OCI-LY1 (cell line): ENCODE results near the gene DNLZ.

Experiments
- EZH2 ChIP-seq: fragments of 200-600 bp; sonication (generic), shearing (Covaris generic); IDR thresholded peaks from 2 replicates; pipeline ENCODE4 v1.8.0; 2017; ENCODE audit warnings: borderline replicate concordance, mixed run types, mild to moderate bottlenecking, antibody characterized with exemption, low read length, moderate library complexity, mixed read lengths
- TF ChIP-seq, protein P1 (sequence below): fragments of 200-600 bp; sonication (generic), shearing (Covaris generic); IDR thresholded peaks from 2 replicates; pipeline ENCODE4 v1.5.1; 2017; ENCODE audit warnings: mild to moderate bottlenecking, antibody characterized with exemption, low read length, moderate library complexity, mixed read lengths

DNA sequence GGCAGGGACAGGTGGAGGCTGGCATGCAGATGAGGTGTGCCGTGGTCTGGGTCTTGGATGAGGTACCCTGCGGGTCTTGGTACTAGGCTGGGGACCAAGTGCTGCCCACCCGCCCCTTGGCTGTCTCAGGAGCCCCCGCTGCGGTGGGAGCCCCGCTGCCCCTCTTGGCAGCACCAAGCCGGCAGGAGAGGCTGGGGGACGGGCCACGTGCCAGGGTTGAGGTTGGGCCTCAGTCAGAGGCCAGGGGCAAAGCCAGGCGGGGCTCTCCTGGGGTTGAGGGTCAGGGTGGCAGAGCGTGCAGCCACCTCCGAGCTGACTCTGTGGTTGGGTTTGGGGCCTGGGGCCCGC lies 8.0 kb upstream of the DNLZ start:
- TF ChIP-seq, protein P1, sequence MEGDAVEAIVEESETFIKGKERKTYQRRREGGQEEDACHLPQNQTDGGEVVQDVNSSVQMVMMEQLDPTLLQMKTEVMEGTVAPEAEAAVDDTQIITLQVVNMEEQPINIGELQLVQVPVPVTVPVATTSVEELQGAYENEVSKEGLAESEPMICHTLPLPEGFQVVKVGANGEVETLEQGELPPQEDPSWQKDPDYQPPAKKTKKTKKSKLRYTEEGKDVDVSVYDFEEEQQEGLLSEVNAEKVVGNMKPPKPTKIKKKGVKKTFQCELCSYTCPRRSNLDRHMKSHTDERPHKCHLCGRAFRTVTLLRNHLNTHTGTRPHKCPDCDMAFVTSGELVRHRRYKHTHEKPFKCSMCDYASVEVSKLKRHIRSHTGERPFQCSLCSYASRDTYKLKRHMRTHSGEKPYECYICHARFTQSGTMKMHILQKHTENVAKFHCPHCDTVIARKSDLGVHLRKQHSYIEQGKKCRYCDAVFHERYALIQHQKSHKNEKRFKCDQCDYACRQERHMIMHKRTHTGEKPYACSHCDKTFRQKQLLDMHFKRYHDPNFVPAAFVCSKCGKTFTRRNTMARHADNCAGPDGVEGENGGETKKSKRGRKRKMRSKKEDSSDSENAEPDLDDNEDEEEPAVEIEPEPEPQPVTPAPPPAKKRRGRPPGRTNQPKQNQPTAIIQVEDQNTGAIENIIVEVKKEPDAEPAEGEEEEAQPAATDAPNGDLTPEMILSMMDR = no peak
- TF ChIP-seq EZH2 = no peak
